Measurements from ENCODE around the gene POMT1.
A peak's percentile ranks its signal among the peaks of the same experiment; 100 is the strongest.

Gene POMT1

GRCh38 chr9:131473198-131473885, 29.4 kb upstream of the POMT1 start:
- DNase-seq (ENCODE audit: low spot score) = no peak
- H3K4me1 Mint-ChIP-seq (ENCODE audit: low read depth) = no peaks in the 10 kb centered on the region
- no peak overlapping the region for H3K4me3 Mint-ChIP-seq
- no peak overlapping the region for H3K27ac Mint-ChIP-seq
- no peaks in the 10 kb centered on the region for H3K9me3 Mint-ChIP-seq
- H3K27me3 Mint-ChIP-seq (ENCODE audit: low read depth) = no peaks in the 10 kb centered on the region
- H3K36me3 Mint-ChIP-seq (ENCODE audit: low read depth) = peaks cover 62% of the 10 kb centered on the region

GRCh38 chr9:131473891-131474290, 28.8 kb upstream of the POMT1 start:
- Mint-ChIP-seq H3K9me3 (no peaks in the 10 kb centered on the region), H3K36me3 (ENCODE audit: low read depth) (peaks cover 64% of the 10 kb centered on the region), H3K27me3 (ENCODE audit: low read depth) (no peaks in the 10 kb centered on the region), H3K4me1 (ENCODE audit: low read depth) (no peaks in the 10 kb centered on the region), H3K27ac (no peak overlapping the region), H3K4me3 (no peak overlapping the region)
- no peak for DNase-seq (ENCODE audit: low spot score)

- Mint-ChIP-seq H3K27me3 (ENCODE audit: low read depth) (no peaks in the 10 kb centered on the region), H3K4me1 (ENCODE audit: low read depth) (no peaks in the 10 kb centered on the region), H3K36me3 (ENCODE audit: low read depth) (peaks cover 67% of the 10 kb centered on the region), H3K4me3 (no peak overlapping the region), H3K9me3 (no peaks in the 10 kb centered on the region), H3K27ac (no peak overlapping the region)
- DNase-seq (ENCODE audit: low spot score) = no peak
Observed at GRCh38 chr9:131474711-131475110, 28.0 kb upstream of the POMT1 start.

GRCh38 chr9:131475111-131475955, 27.4 kb upstream of the POMT1 start:
- no peak for DNase-seq (ENCODE audit: low spot score)
- H3K4me3 Mint-ChIP-seq = no peak overlapping the region

GRCh38 chr9:131475956-131476776, 26.6 kb upstream of the POMT1 start:
- H3K27ac Mint-ChIP-seq = no peak overlapping the region
- peaks cover 59% of the 10 kb centered on the region for H3K36me3 Mint-ChIP-seq (ENCODE audit: low read depth)
- no peaks in the 10 kb centered on the region for H3K27me3 Mint-ChIP-seq (ENCODE audit: low read depth)
- no peak for DNase-seq (ENCODE audit: low spot score)
- no peaks in the 10 kb centered on the region for H3K9me3 Mint-ChIP-seq
- no peaks in the 10 kb centered on the region for H3K4me1 Mint-ChIP-seq (ENCODE audit: low read depth)
- H3K4me3 Mint-ChIP-seq = no peak overlapping the region

More at GRCh38 chr9:131475111-131475955, 27.4 kb upstream of the POMT1 start:
- Mint-ChIP-seq H3K4me1 (ENCODE audit: low read depth) (no peaks in the 10 kb centered on the region), H3K27me3 (ENCODE audit: low read depth) (no peaks in the 10 kb centered on the region), H3K27ac (no peak overlapping the region), H3K36me3 (ENCODE audit: low read depth) (peaks cover 66% of the 10 kb centered on the region), H3K9me3 (no peaks in the 10 kb centered on the region)

GRCh38 chr9:131476777-131477345, 25.9 kb upstream of the POMT1 start:
- no peaks in the 10 kb centered on the region for H3K9me3 Mint-ChIP-seq
- no peak overlapping the region for H3K4me3 Mint-ChIP-seq
- H3K27me3 Mint-ChIP-seq (ENCODE audit: low read depth) = no peaks in the 10 kb centered on the region
- H3K27ac Mint-ChIP-seq = no peak overlapping the region
- no peak for DNase-seq (ENCODE audit: low spot score)
- H3K4me1 Mint-ChIP-seq (ENCODE audit: low read depth) = no peaks in the 10 kb centered on the region
- peaks cover 62% of the 10 kb centered on the region for H3K36me3 Mint-ChIP-seq (ENCODE audit: low read depth)

- Mint-ChIP-seq H3K27ac (no peak overlapping the region), H3K4me1 (ENCODE audit: low read depth) (no peaks in the 10 kb centered on the region), H3K27me3 (ENCODE audit: low read depth) (no peaks in the 10 kb centered on the region), H3K4me3 (no peak overlapping the region), H3K9me3 (no peaks in the 10 kb centered on the region), H3K36me3 (ENCODE audit: low read depth) (peaks cover 65% of the 10 kb centered on the region)
- DNase-seq (ENCODE audit: low spot score) = no peak
Observed at GRCh38 chr9:131477367-131477766, 25.4 kb upstream of the POMT1 start.

GRCh38 chr9:131477816-131478419, 24.8 kb upstream of the POMT1 start:
- no peaks in the 10 kb centered on the region for H3K9me3 Mint-ChIP-seq
- peaks cover 67% of the 10 kb centered on the region for H3K36me3 Mint-ChIP-seq (ENCODE audit: low read depth)
- no peaks in the 10 kb centered on the region for H3K27me3 Mint-ChIP-seq (ENCODE audit: low read depth)
- DNase-seq (ENCODE audit: low spot score) = no peak
- no peak overlapping the region for H3K27ac Mint-ChIP-seq
- H3K4me3 Mint-ChIP-seq = no peak overlapping the region
- H3K4me1 Mint-ChIP-seq (ENCODE audit: low read depth) = no peaks in the 10 kb centered on the region

- H3K36me3 Mint-ChIP-seq (ENCODE audit: low read depth) = peaks cover 67% of the 10 kb centered on the region
- H3K27ac Mint-ChIP-seq = no peak overlapping the region
Observed at GRCh38 chr9:131478421-131478868, 24.3 kb upstream of the POMT1 start.

GRCh38 chr9:131478911-131479310, 23.8 kb upstream of the POMT1 start:
- Mint-ChIP-seq H3K9me3 (no peaks in the 10 kb centered on the region), H3K27ac (no peak overlapping the region), H3K4me1 (ENCODE audit: low read depth) (no peaks in the 10 kb centered on the region), H3K27me3 (ENCODE audit: low read depth) (no peaks in the 10 kb centered on the region), H3K36me3 (ENCODE audit: low read depth) (peaks cover 64% of the 10 kb centered on the region), H3K4me3 (no peak overlapping the region)
- DNase-seq (ENCODE audit: low spot score) = no peak

More at GRCh38 chr9:131478421-131478868, 24.3 kb upstream of the POMT1 start:
- H3K4me1 Mint-ChIP-seq (ENCODE audit: low read depth) = no peaks in the 10 kb centered on the region
- peak; percentile 10 for DNase-seq (ENCODE audit: low spot score)
- no peaks in the 10 kb centered on the region for H3K9me3 Mint-ChIP-seq
- no peak overlapping the region for H3K4me3 Mint-ChIP-seq
- no peaks in the 10 kb centered on the region for H3K27me3 Mint-ChIP-seq (ENCODE audit: low read depth)

- DNase-seq (ENCODE audit: low spot score) = no peak
- Mint-ChIP-seq H3K36me3 (ENCODE audit: low read depth) (peaks cover 59% of the 10 kb centered on the region), H3K4me3 (no peak overlapping the region), H3K9me3 (no peaks in the 10 kb centered on the region), H3K27me3 (ENCODE audit: low read depth) (no peaks in the 10 kb centered on the region), H3K27ac (peak overlapping the region; percentile 10), H3K4me1 (ENCODE audit: low read depth) (no peaks in the 10 kb centered on the region)
Observed at GRCh38 chr9:131480258-131480657, 22.5 kb upstream of the POMT1 start.

- no peak overlapping the region for H3K27ac Mint-ChIP-seq
- H3K27me3 Mint-ChIP-seq (ENCODE audit: low read depth) = no peaks in the 10 kb centered on the region
- no peaks in the 10 kb centered on the region for H3K4me1 Mint-ChIP-seq (ENCODE audit: low read depth)
- H3K36me3 Mint-ChIP-seq (ENCODE audit: low read depth) = peaks cover 67% of the 10 kb centered on the region
- H3K9me3 Mint-ChIP-seq = no peaks in the 10 kb centered on the region
- DNase-seq (ENCODE audit: low spot score) = no peak
- H3K4me3 Mint-ChIP-seq = no peak overlapping the region
Observed at GRCh38 chr9:131481441-131482342, 21.0 kb upstream of the POMT1 start.
